BLaER1 treated with 17β-estradiol and CSF1 and Interleukin-3, amounts not matched to agents 10 nM and 100 nM (cell line): ENCODE results near the gene MAT2A.
"Not testable (repeated sequence)": the region's sequence is repeated elsewhere in the genome, so short reads cannot be mapped to it uniquely, and the experiment has no call there.

ENCODE experiments used
- H3K27ac ChIP-seq, 11 experiments: shearing (Covaris generic); formaldehyde crosslinking; 2 replicates each; pipeline ENCODE4 v1.8.1; 2022
- H3K27me3 ChIP-seq, 11 experiments: shearing (Covaris generic); formaldehyde crosslinking; 2 replicates each; pipeline ENCODE4 v1.8.1; 2022
- H3K36me3 ChIP-seq, 11 experiments: shearing (Covaris generic); formaldehyde crosslinking; 2 replicates each; pipeline ENCODE4 v1.8.1; 2022
- H3K4me1 ChIP-seq, 10 experiments: shearing (Covaris generic); formaldehyde crosslinking; 2 replicates each; pipeline ENCODE4 v1.8.1; 2022
- H3K4me2 ChIP-seq, 11 experiments: shearing (Covaris generic); formaldehyde crosslinking; 2 replicates each; pipeline ENCODE4 v1.8.1; 2022
- H3K4me3 ChIP-seq, 10 experiments: shearing (Covaris generic); formaldehyde crosslinking; 2 replicates each; pipeline ENCODE4 v1.8.1; 2022
- H3K9ac ChIP-seq, 11 experiments: shearing (Covaris generic); formaldehyde crosslinking; 2 replicates each; pipeline ENCODE4 v1.8.1; 2022
- H3K9me3 ChIP-seq, 11 experiments: shearing (Covaris generic); formaldehyde crosslinking; replicated peaks in 1 of 11; 2 replicates each; pipeline ENCODE4 v1.8.1; 2022
- H4K20me1 ChIP-seq, 11 experiments: shearing (Covaris generic); formaldehyde crosslinking; 2 replicates each; pipeline ENCODE4 v1.8.1; 2022
- Cebpa-rat ChIP-seq, 11 experiments: shearing (Covaris generic); IDR thresholded peaks; 2 replicates each; pipeline ENCODE4 v1.8.1; 2022

Gene MAT2A

GRCh38 chr2:85590950-85591349, 52.0 kb downstream of the MAT2A start:
- peaks cover 0 to 3% (median 0%) of the 10 kb centered on the region in 11 experiments; a peak in 4 of 22 replicates for H4K20me1 ChIP-seq
- H3K9ac ChIP-seq = peak overlapping the region in 10 of 11 experiments; percentile 2 to 64 (median 41); a peak in 14 of 22 replicates
- H3K4me1 ChIP-seq = peaks cover 61 to 86% (median 68%) of the 10 kb centered on the region in 10 experiments
- no peaks in the 10 kb centered on the region for H3K9me3 ChIP-seq
- peaks cover 5 to 32% (median 13%) of the 10 kb centered on the region in 11 experiments; a peak in 16 of 22 replicates for H3K36me3 ChIP-seq
- no peak for TF ChIP-seq Cebpa-rat (IDR thresholded peaks at IDR 0.05)
- no peaks in the 10 kb centered on the region for H3K27me3 ChIP-seq
- H3K4me2 ChIP-seq = peak overlapping the region; percentile 24 to 100 (median 97); a peak in 21 of 22 replicates
- H3K27ac ChIP-seq = peak overlapping the region in 9 of 11 experiments; percentile 4 to 95 (median 56); a peak in 16 of 22 replicates
- peak overlapping the region in 4 of 10 experiments; percentile 9 to 33 (median 21); a peak in 4 of 20 replicates for H3K4me3 ChIP-seq

- H3K9me3 ChIP-seq = no peaks in the 10 kb centered on the region
These were observed 52.6 kb downstream of the MAT2A start for GRCh38 chr2:85591563-85591962.

GRCh38 chr2:85592299-85592698, 53.3 kb downstream of the MAT2A start:
- H4K20me1 ChIP-seq = peaks cover 0 to 16% (median 10%) of the 10 kb centered on the region in 11 experiments; a peak in 11 of 22 replicates
- peak overlapping the region in 2 of 11 experiments; percentile 89 to 97; a peak in 4 of 22 replicates for H3K4me2 ChIP-seq
- H3K9me3 ChIP-seq, H3K4me3 ChIP-seq, H3K27me3 ChIP-seq: not testable (repeated sequence)
- peaks cover 13 to 41% (median 22%) of the 10 kb centered on the region in 11 experiments for H3K36me3 ChIP-seq
- peaks cover 60 to 83% (median 68%) of the 10 kb centered on the region in 10 experiments for H3K4me1 ChIP-seq
- peak overlapping the region in 1 of 11 experiments; percentile 53; a peak in 2 of 22 replicates for H3K27ac ChIP-seq
- H3K9ac ChIP-seq = peak overlapping the region in 1 of 11 experiments; percentile 64; a peak in 1 of 22 replicates

More at GRCh38 chr2:85591563-85591962, 52.6 kb downstream of the MAT2A start:
- Histone ChIP-seq H3K4me1 (peaks cover 60 to 83% (median 68%) of the 10 kb centered on the region in 10 experiments), H3K4me3 (0 out of 20 replicates have a peak overlapping the region, but pooled peaks of 1 of the 10 experiments have one; percentile 21), H3K27ac (peak overlapping the region in 5 of 11 experiments; percentile 53 to 95 (median 57); a peak in 6 of 22 replicates), H4K20me1 (peaks cover 0 to 9% (median 4%) of the 10 kb centered on the region in 11 experiments; a peak in 10 of 22 replicates), H3K4me2 (peak overlapping the region in 6 of 11 experiments; percentile 89 to 99 (median 97); a peak in 11 of 22 replicates), H3K27me3 (no peaks in the 10 kb centered on the region), H3K9ac (peak overlapping the region in 2 of 11 experiments; percentile 52 to 64; a peak in 4 of 22 replicates), H3K36me3 (peaks cover 6 to 34% (median 14%) of the 10 kb centered on the region in 11 experiments; a peak in 21 of 22 replicates)
- no peak for TF ChIP-seq Cebpa-rat (IDR thresholded peaks at IDR 0.05)

- H3K27ac ChIP-seq = no peak overlapping the region
- H3K9ac ChIP-seq = peak overlapping the region in 1 of 11 experiments; percentile 2; a peak in 1 of 22 replicates
- peaks cover 56 to 82% (median 64%) of the 10 kb centered on the region in 10 experiments for H3K4me1 ChIP-seq
These were observed 54.1 kb downstream of the MAT2A start for GRCh38 chr2:85593023-85593422.

More at GRCh38 chr2:85593023-85593422, 54.1 kb downstream of the MAT2A start:
- Histone ChIP-seq H3K36me3 (peaks cover 20 to 48% (median 28%) of the 10 kb centered on the region in 11 experiments), H3K27me3 (no peaks in the 10 kb centered on the region), H4K20me1 (peaks cover 0 to 20% (median 14%) of the 10 kb centered on the region in 11 experiments; a peak in 11 of 22 replicates), H3K4me2 (no peak overlapping the region), H3K9me3 (no peaks in the 10 kb centered on the region), H3K4me3 (no peak overlapping the region)
- TF ChIP-seq Cebpa-rat (IDR thresholded peaks at IDR 0.05) = no peak
